Right cardiac atrium (tissue), 5 donors: ENCODE data around the gene CFAP97D1. TPM values are rescaled to one million over a fixed set of nuclear protein-coding genes. Genes with fewer than 3 reads are reported as not detected.

Experiments used
- ATAC-seq, 2 donors: fragments of 200-7000 bp; cut with Tn5 transposase; one replicate each; pipeline versions ENCODE4 v1.8.0 to v1.9.1; 2020; ENCODE audit warnings: moderate library complexity in 2 of 2, mild to moderate bottlenecking in 1 of 2
- DNase-seq, 3 donors: peaks; one replicate each; pipeline ENCODE4 v3.0.0-alpha.2; 2020
- H3K27ac ChIP-seq: one replicate; pipeline ENCODE4 v1.5.1; 2013; ENCODE audit warnings: mild to moderate bottlenecking, low read length, control low read depth, moderate library complexity
- H3K27me3 ChIP-seq: one replicate; pipeline ENCODE4 v1.6.1; 2013; ENCODE audit not compliant: control insufficient read depth, insufficient read depth
- H3K4me1 ChIP-seq: one replicate; pipeline ENCODE4 v1.6.1; 2013; ENCODE audit warnings: low read length; ENCODE audit not compliant: control insufficient read depth, insufficient read depth
- H3K4me3 ChIP-seq: one replicate; pipeline ENCODE4 v1.5.1; 2013; ENCODE audit warnings: low read length, control low read depth
- H3K9me3 ChIP-seq: one replicate; pipeline ENCODE4 v1.6.1; 2013; ENCODE audit warnings: low read length; ENCODE audit not compliant: control insufficient read depth
- WGBS: extraction: QIAGEN DNeasy Blood & Tissue Kit; methylation state at CpG from one replicate; pipeline ENCODE4 v1.1.7; 2013; 5-methylcytosine and 5-hydroxymethylcytosine counted together
- intact Hi-C, 4 donors: fragments of 100-400 bp; cut with DNase I; formaldehyde crosslinking; loops; one replicate each; pipeline versions ENCODE4 v1.11.0 to v1.14.0; 2022 to 2023
- polyA plus RNA-seq: library from polyadenylated mRNA; stranded (reverse); fragments of 200-250 nt; gene quantifications from one replicate; pipeline ENCODE4 v1.2.3, GENCODE V29; 2013
- total RNA-seq, 4 donors: library from RNA; stranded (reverse); fragmentation: NEBNext Ultra II Directional; extraction: Animal tissue kit (Norgen Biotek cat#: 25700); gene quantifications; one replicate each; pipeline ENCODE4 v1.2.1, GENCODE V29; 2021
- donor health status: healthy with polysubstance abuse.
- donor health status: DM: no; HTN: yes; CAD: no.
- donor health status: DM: no; HTN: no; CAD: no.
- donor health status: DM: no; HTN: yes; CAD: no; lungs with severe emphysema.
- donor health status: DM: yes; HTN: yes; CAD: no.

Gene CFAP97D1
- total and polyA plus RNA-seq, 5 donors = 0.02 to 0.28 TPM; not detected in 3

GRCh38 chr17:43767713-43768059 lies 12.5 kb upstream of the CFAP97D1 start:
- intact Hi-C loops = no loop called here
- 78% methylated on average over 5 of the region's 5 CpGs for WGBS
- no peaks in the 10 kb centered on the region for H3K9me3 ChIP-seq
- no peak overlapping the region for H3K27ac ChIP-seq
- no peak overlapping the region for H3K4me3 ChIP-seq
- H3K27me3 ChIP-seq = no peaks in the 10 kb centered on the region
- no peak for DNase-seq
- no peak for ATAC-seq
- H3K4me1 ChIP-seq = peaks cover 2% of the 10 kb centered on the region

GRCh38 chr17:43768382-43768781 lies 11.9 kb upstream of the CFAP97D1 start:
- intact Hi-C loops = no loop called here
- peaks cover 2% of the 10 kb centered on the region for H3K4me1 ChIP-seq
- peak; percentile 53 to 77 (median 74) for DNase-seq

DNA sequence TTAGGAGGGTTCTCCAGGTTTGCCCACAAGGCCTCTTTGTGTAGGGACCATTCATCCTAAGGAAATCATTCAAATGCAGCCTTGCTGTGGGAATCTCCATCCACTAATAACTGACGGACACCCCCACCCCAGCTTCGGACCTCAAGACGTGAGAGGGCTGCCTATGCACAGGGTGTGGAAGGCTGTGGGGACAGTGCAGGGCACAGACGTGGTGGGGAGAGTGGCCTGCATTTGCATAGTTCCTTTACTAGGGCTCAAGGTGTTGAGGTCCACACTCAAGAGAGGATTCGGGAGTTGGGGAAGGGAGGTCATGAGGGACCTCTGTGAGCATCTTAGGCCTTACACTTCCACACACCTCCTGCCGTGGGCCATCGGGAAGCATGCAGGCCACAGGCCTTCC lies 11.3 kb upstream of the CFAP97D1 start:
- 88% methylated on average over 7 of the region's 7 CpGs for WGBS
- peaks cover 2% of the 10 kb centered on the region for H3K4me1 ChIP-seq
- H3K4me3 ChIP-seq = no peak overlapping the region
- intact Hi-C loops = no loop called here
- H3K27ac ChIP-seq = no peak overlapping the region
- ATAC-seq = peak in 1 of 2 donors; percentile 3
- DNase-seq = no peak
- no peaks in the 10 kb centered on the region for H3K27me3 ChIP-seq
- H3K9me3 ChIP-seq = no peaks in the 10 kb centered on the region

More at GRCh38 chr17:43768382-43768781, 11.9 kb upstream of the CFAP97D1 start:
- H3K9me3 ChIP-seq = no peaks in the 10 kb centered on the region
- H3K27me3 ChIP-seq = no peaks in the 10 kb centered on the region
- ATAC-seq = peak; percentile 53 to 57
- H3K4me3 ChIP-seq = no peak overlapping the region
- 34% methylated on average over 9 of the region's 9 CpGs for WGBS
- no peak overlapping the region for H3K27ac ChIP-seq

GRCh38 chr17:43769426-43769825 lies 10.8 kb upstream of the CFAP97D1 start:
- Histone ChIP-seq H3K9me3 (no peaks in the 10 kb centered on the region), H3K27me3 (no peaks in the 10 kb centered on the region), H3K27ac (no peak overlapping the region), H3K4me1 (peaks cover 2% of the 10 kb centered on the region), H3K4me3 (no peak overlapping the region)
- ATAC-seq = peak in 1 of 2 donors; percentile 2
- no peak for DNase-seq
- intact Hi-C loops = no loop called here
- WGBS = 89% methylated on average over 16 of the region's 16 CpGs

- Histone ChIP-seq H3K9me3 (no peaks in the 10 kb centered on the region), H3K4me1 (peaks cover 2% of the 10 kb centered on the region), H3K27me3 (no peaks in the 10 kb centered on the region), H3K27ac (peak overlapping the region; percentile 10), H3K4me3 (no peak overlapping the region)
- DNase-seq (no peak), ATAC-seq (no peak)
- intact Hi-C loops = loop anchor here in 1 of 4 donors (5.0 kb wide), 1 partner anchor 77 kb away; the partner anchor contains the start of gene CD300LG
- 83% methylated on average over 11 of the region's 11 CpGs for WGBS
These were observed 10.4 kb upstream of the CFAP97D1 start for GRCh38 chr17:43769859-43770258.

DNA sequence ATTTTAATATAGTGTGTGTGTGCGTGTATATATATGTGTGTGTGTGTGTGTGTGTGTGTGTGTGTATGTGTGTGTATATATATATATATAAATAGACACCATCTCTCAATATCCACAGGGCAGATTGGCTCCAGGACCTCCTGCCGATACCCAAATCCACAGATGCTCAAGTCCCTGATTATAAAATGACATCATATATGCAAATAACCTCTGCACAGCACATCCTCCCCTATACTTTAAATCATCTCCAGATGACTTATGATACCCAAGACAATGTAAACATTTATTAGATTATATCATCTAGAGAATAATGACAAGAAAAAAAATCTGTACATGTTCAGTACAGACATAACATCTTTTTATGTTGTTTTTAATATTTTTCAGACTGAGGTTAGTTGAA lies 9.3 kb upstream of the CFAP97D1 start:
- no peak overlapping the region for H3K4me3 ChIP-seq
- no peak for DNase-seq
- H3K27ac ChIP-seq = no peak overlapping the region
- 92% methylated on average over 2 of the region's 2 CpGs for WGBS
- H3K27me3 ChIP-seq = no peaks in the 10 kb centered on the region
- H3K4me1 ChIP-seq = peaks cover 5% of the 10 kb centered on the region
- intact Hi-C loops = loop anchor here in 1 of 4 donors (5.0 kb wide), 1 partner anchor 76 kb away; the partner anchor contains the start of gene CD300LG
- H3K9me3 ChIP-seq = no peaks in the 10 kb centered on the region
- no peak for ATAC-seq

DNA sequence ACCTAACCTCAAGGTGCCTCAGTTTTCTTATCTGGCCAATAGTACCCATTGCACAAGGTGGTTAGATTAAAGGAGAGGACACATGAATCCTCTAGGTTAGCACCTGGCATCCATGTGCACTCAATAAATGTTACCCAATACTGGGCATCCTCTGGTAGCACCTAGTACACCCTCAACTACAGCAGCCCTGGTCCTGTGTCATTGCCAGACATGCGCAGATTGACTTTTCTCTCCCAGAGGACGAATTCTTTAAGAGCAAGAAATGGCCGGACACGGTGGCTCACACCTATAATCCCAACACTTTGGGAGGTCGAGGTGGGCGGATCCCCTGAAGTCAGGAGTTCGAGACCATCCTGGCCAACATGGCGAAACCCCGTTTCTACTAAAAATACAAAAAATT lies 8.8 kb upstream of the CFAP97D1 start:
- intact Hi-C loops = loop anchor here in 1 of 4 donors (5.0 kb wide), 1 partner anchor 76 kb away; the partner anchor contains the start of gene CD300LG
- H3K9me3 ChIP-seq = no peaks in the 10 kb centered on the region
- DNase-seq = no peak
- no peaks in the 10 kb centered on the region for H3K27me3 ChIP-seq
- no peak overlapping the region for H3K27ac ChIP-seq
- WGBS = 93% methylated on average over 9 of the region's 9 CpGs
- no peak for ATAC-seq
- H3K4me1 ChIP-seq = peaks cover 8% of the 10 kb centered on the region
- no peak overlapping the region for H3K4me3 ChIP-seq

- H3K27me3 ChIP-seq = no peaks in the 10 kb centered on the region
- peak in 2 of 3 donors; percentile 63 to 68 for DNase-seq
- no peak overlapping the region for H3K27ac ChIP-seq
- 56% methylated on average over 10 of the region's 10 CpGs for WGBS
- H3K4me3 ChIP-seq = no peak overlapping the region
- no peaks in the 10 kb centered on the region for H3K9me3 ChIP-seq
- peaks cover 14% of the 10 kb centered on the region for H3K4me1 ChIP-seq
- ATAC-seq = no peak
- intact Hi-C loops = loop anchor here in 1 of 4 donors (5.0 kb wide), 1 partner anchor 74 kb away; the partner anchor contains the start of gene CD300LG
These were observed 7.2 kb upstream of the CFAP97D1 start for GRCh38 chr17:43772877-43773648.

DNA sequence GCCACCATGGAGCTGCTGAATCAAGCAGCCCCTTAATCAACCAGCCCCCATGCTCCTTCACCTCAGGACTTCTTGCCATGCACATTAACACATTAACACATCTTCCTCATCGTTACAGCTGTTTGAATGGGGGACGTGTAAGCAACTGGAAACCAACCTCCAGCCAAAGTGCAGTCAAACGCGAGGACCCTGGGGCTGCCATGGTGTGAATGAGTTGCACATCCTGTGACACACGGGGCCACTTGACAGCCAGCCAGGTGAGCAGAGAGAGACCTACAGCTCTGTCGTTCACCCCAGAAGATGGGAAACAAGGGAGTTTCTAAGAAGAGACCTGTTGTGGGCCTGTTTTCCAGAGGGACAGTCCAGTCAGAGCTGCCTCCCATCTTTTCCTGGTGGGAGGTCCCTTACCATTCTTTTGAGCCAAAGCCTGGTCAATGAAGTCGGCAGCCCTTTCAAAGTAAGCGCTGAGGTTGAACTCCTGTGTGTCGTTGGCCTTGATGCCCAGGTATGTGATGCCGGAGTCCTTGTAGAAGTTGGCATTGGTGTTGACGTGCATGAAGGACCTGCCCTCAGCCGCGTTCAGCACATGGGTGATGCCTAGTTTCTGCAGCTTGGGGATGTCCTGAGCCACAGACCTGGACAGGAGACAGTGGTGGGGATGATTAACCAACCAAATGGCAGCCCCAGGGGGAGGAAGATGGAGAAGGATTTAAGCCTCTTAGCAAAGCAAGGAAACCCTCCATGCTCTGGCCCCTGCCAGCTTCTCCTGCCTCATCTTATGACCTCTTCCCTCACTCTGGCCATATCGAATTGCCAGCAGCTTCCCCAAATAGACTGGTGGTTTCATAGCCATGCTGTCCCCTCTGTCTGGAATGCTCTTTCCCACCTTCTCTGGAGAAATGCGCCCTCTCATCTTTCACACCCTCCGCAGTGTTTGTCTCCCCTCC lies 5.7 kb upstream of the CFAP97D1 start:
- no peak overlapping the region for H3K27ac ChIP-seq
- 85% methylated on average over 16 of the region's 16 CpGs for WGBS
- intact Hi-C loops = loop anchor here in 2 of 4 donors (5.0 kb wide), 2 partner anchors 58 to 73 kb away; partner anchors contain the start of genes CD300LG (in 1 of the 2) and MPP3 (in 1 of the 2)

DNA sequence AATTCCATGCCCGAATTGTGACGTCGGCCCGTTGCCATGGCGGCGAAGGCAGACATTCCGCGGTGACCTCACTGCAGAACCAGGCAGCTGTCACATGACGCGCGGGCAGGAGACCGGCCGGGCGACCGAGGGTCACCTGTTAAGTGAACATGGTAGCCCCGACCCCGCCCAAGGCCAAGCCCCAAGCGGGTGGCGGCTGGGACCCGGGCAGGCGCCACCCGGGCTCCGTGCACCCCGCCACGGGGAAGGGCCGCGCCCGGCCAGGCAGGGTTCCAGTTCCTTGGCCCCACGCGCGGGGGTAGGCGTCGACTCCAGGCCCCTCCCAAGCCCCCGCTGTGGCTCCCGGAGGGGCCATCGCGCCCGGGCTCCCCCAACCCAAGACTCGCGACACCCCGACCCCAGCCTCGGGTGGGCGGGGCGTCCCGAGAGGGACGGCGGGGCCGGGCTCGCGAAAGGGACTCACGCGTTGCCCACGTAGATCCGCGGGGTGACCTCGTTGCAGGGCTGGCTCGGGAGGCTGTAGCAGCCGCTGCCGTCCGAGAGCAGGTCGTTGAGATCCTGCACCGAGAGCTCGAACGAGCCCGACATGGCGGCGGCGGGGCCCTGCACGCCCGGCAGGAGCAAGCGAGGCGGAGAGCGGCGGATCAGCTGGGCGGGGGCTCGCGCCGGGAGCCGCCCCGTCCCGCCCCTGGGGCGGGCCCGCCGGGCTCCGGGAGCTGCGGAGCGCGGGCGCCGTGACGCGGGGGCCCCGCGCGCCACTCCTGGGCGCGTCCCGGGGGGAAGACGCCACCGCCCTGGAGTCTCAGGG lies 1.7 kb upstream of the CFAP97D1 start, which contains the start of gene DUSP3:
Gene DUSP3, minus strand, starts transcription at position 641 of the 808 bp plus-strand sequence. Its CDS starts 53 bp downstream, at position 588.
- WGBS = under 1% methylated on average over 100 of the region's 100 CpGs
- H3K9me3 ChIP-seq = no peaks in the 10 kb centered on the region
- DNase-seq (peak; percentile 96 to 98 (median 98)), ATAC-seq (peak; percentile 93 to 94)
- H3K27me3 ChIP-seq = no peaks in the 10 kb centered on the region
- H3K4me1 ChIP-seq = peaks cover 13% of the 10 kb centered on the region
- H3K27ac ChIP-seq = peak within 1 kb of the TSS; percentile 99
- intact Hi-C loops = loop anchor here in 1 of 4 donors (5.0 kb wide), 1 partner anchor 54 kb away; the partner anchor contains the start of gene MPP3
- H3K4me3 ChIP-seq = peak within 1 kb of the TSS; percentile 94

More for the DNA sequence above, 5.7 kb upstream of the CFAP97D1 start:
- H3K27me3 ChIP-seq = no peaks in the 10 kb centered on the region
- no peak for DNase-seq
- H3K4me1 ChIP-seq = peaks cover 13% of the 10 kb centered on the region
- no peak overlapping the region for H3K4me3 ChIP-seq
- H3K9me3 ChIP-seq = no peaks in the 10 kb centered on the region
- ATAC-seq = no peak
